Measurements from ENCODE around the gene MARCO. TPM values are rescaled to one million over a fixed set of nuclear protein-coding genes. Genes with fewer than 3 reads are reported as not detected.

MARCO gene
- total and polyA plus RNA-seq, 2 of the 8 experiments (the other 6 are each of a cell fraction or from before 2014, with no cell fraction given): not detected

- ChIA-PET CTCF (ENCODE audit: partially characterized antibody) (interaction anchor here (1.1 to 2.4 kb wide), 2 partner anchors 85 to 87 kb away, joined by 3 to 6 read pairs; no protein-coding TSS in a partner anchor), POLR2A (ENCODE audit: partially characterized antibody) (no interaction called here)
- H3K23me2 ChIP-seq (ENCODE audit: low read depth, low read length): no peaks in the 10 kb centered on the region
- H3K14ac ChIP-seq (ENCODE audit: insufficient read length): no peak overlapping the region
- H3K9me3 ChIP-seq (ENCODE audit: insufficient read depth in 2 of 2, low read depth in 1 of 2, low read length in 1 of 2): no peaks in the 10 kb centered on the region
- TF ChIP-seq CEBPB (IDR thresholded peaks at IDR 0.05; ENCODE audit: low read depth, low read length) (no peak), YY1 (IDR thresholded peaks at IDR 0.05; ENCODE audit: low read depth, low read length) (no peak), ZNF274 (IDR thresholded peaks at IDR 0.05; ENCODE audit: borderline replicate concordance, extremely low read depth, low read length) (no peak), TAF1 (IDR thresholded peaks at IDR 0.05; ENCODE audit: low read depth, low read length) (no peak)
- no peak overlapping the region for H2BK15ac ChIP-seq (ENCODE audit: low read length)
- H4K5ac ChIP-seq (ENCODE audit: insufficient read length, low read depth, low read length): no peak overlapping the region
- H3K27ac ChIP-seq (ENCODE audit: low read depth, low read length): no peak overlapping the region
- H3K4me2 ChIP-seq (ENCODE audit: insufficient read depth in 1 of 2, low read depth in 2 of 2, low read length in 2 of 2): no peak overlapping the region
- no peaks in the 10 kb centered on the region for H3K79me1 ChIP-seq (ENCODE audit: low read depth, low read length)
- H2BK20ac ChIP-seq (ENCODE audit: low read length): no peak overlapping the region
- H3K27me3 ChIP-seq (replicated peaks in 1 of 4; ENCODE audit: control insufficient read depth in 3 of 4, extremely low read depth in 1 of 4, insufficient read depth in 3 of 4, low read length in 3 of 4): peaks cover 0 to 5% (median 0%) of the 10 kb centered on the region in 4 experiments; a peak in 1 of 7 replicates
- no peak overlapping the region for H3K18ac ChIP-seq (ENCODE audit: extremely low read depth, low read length)
- no peak overlapping the region for H3K23ac ChIP-seq (ENCODE audit: insufficient read length)
- no peaks in the 10 kb centered on the region for H3K36me3 ChIP-seq (ENCODE audit: control insufficient read depth in 2 of 4, insufficient read depth in 4 of 4, low read length in 3 of 4)
- peaks cover 0 to 3% (median 0%) of the 10 kb centered on the region in 4 experiments; a peak in 3 of 7 replicates for H3K4me1 ChIP-seq (replicated peaks in 1 of 4; ENCODE audit: control insufficient read depth in 3 of 4, insufficient read depth in 4 of 4, low read length in 3 of 4)
- DNase-seq (ENCODE audit: low read depth in 1 of 2, low spot score in 2 of 2): no peak
- H3K9ac ChIP-seq (replicated peaks in 1 of 4; ENCODE audit: extremely low read depth in 1 of 4, low read depth in 3 of 4, low read length in 3 of 4): no peak overlapping the region
- 0 out of 2 replicates have a peak overlapping the region, but pooled peaks have one; percentile 14 for H2BK12ac ChIP-seq (ENCODE audit: low read depth, low read length)
- no peak overlapping the region for H4K91ac ChIP-seq (replicated peaks; ENCODE audit: insufficient read length, low read length)
- WGBS, 2 experiments (ENCODE audit: extremely low coverage in 1 of 2, insufficient coverage in 1 of 2, insufficient read length in 1 of 2, insufficient replicate concordance in 2 of 2, low coverage in 1 of 2, low lambda C conversion rate in 2 of 2, missing lambda C conversion rate in 1 of 2): 84% methylated on average over 7 of the region's 7 CpGs; no CpG with 5 or more reads in 1 of the 2 experiments
- FAIRE-seq: no peak
- no peak overlapping the region for H4K8ac ChIP-seq (ENCODE audit: extremely low read depth, insufficient read depth, low read length)
- no peak overlapping the region for H3K56ac ChIP-seq (replicated peaks; ENCODE audit: insufficient read length, low read depth, low read length)
- no peaks in the 10 kb centered on the region for H4K20me1 ChIP-seq (replicated peaks in 1 of 2; ENCODE audit: control insufficient read depth in 1 of 2, insufficient read depth in 2 of 2, low read length in 2 of 2)
- H2AK5ac ChIP-seq (ENCODE audit: low read depth, low read length): no peak overlapping the region
- no peak overlapping the region for H3K4ac ChIP-seq (replicated peaks; ENCODE audit: insufficient read length, low read depth, low read length)
- H2BK120ac ChIP-seq (replicated peaks; ENCODE audit: low read depth, low read length): no peak overlapping the region
- no peaks in the 10 kb centered on the region for H3K79me2 ChIP-seq (ENCODE audit: control insufficient read depth in 1 of 2, insufficient read depth in 2 of 2, low read length in 2 of 2)
- H2BK5ac ChIP-seq (ENCODE audit: low read depth, low read length): no peak overlapping the region
- H3K4me3 ChIP-seq (ENCODE audit: extremely low read depth in 1 of 4, insufficient read depth in 2 of 4, low read depth in 3 of 4, low read length in 4 of 4): no peak overlapping the region
- H2AFZ ChIP-seq (ENCODE audit: low read length): no peak overlapping the region
These were observed 27.2 kb downstream of the MARCO start for GRCh38 chr2:118968961-118969733.

Data from H1 (cell line).